H1 (cell line): Measurements from ENCODE around the gene SLC8B1. TPM values are rescaled to one million over a fixed set of nuclear protein-coding genes. Genes with fewer than 3 reads are reported as not detected.

Experiments used
- KDM5A ChIP-seq: fragments of 200-600 bp; IDR thresholded peaks from 2 replicates; pipeline ENCODE4 v1.7.1; 2012; ENCODE audit warnings: mild to moderate bottlenecking, low read length, inconsistent platforms, mixed read lengths
- SAP30 ChIP-seq: fragments of 300-600 bp; sonication (generic); IDR thresholded peaks from 2 replicates; pipeline ENCODE4 v1.7.1; 2012; ENCODE audit warnings: low read length, moderate library complexity, mild to moderate bottlenecking, inconsistent platforms; ENCODE audit not compliant: insufficient read depth, insufficient replicate concordance
- polyA plus RNA-seq, 7 experiments: library from polyadenylated mRNA; depleted of rRNA in 3 of 7; stranded (reverse) in 5 of 7; unstranded in 2 of 7; fragments of >200 nt in 5 of 7; fragments of 200-250 nt in 2 of 7; gene quantifications; 1 replicate in 5 of 7; 2 replicates in 1 of 7; 4 replicates in 1 of 7; pipeline versions ENCODE4 v1.2.1 to v1.2.3, GENCODE V29; 2011 to 2013; ENCODE audit warnings: missing spikeins in 2 of 7, mixed read lengths in 2 of 7
- total RNA-seq: library from RNA; stranded (reverse); fragmentation: NEBNext Ultra II Directional; extraction: Animal tissue kit (Norgen Biotek cat#: 25700); gene quantifications from 2 replicates; pipeline ENCODE4 v1.2.1, GENCODE V29; 2021
- TF ChIP-seq, protein P1 (sequence below): IDR thresholded peaks from 2 replicates; pipeline ENCODE4 v1.6.1; 2011; ENCODE audit warnings: low read length, improper control_type of control experiment

The SLC8B1 gene
- total and polyA plus RNA-seq, 2 of the 8 experiments (the other 6 are each of a cell fraction or from before 2014, with no cell fraction given), result 11.2 to 19.1 TPM

DNA sequence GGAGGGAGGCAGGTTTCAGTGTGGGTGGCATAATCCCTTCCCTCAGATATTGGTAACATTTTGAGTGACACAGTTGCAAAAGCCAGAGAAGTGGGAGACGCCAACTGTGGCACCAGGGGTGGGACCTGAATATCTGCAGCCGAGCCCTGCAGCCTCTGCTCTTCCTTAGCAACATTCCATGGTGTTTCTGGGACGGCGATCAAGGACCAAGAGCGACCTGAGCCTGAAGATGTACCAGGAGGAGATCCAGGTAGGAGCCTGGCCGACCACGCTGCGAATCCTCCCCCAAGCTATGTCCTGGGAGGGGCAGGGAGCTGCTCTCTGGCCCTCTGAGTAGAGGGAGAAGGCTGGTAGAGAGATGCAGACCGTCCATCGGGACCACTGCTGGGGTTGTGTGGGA lies 41.8 kb downstream of the SLC8B1 start (continued):
- TF ChIP-seq, protein P1, sequence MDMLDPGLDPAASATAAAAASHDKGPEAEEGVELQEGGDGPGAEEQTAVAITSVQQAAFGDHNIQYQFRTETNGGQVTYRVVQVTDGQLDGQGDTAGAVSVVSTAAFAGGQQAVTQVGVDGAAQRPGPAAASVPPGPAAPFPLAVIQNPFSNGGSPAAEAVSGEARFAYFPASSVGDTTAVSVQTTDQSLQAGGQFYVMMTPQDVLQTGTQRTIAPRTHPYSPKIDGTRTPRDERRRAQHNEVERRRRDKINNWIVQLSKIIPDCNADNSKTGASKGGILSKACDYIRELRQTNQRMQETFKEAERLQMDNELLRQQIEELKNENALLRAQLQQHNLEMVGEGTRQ, result no peak
- TF ChIP-seq KDM5A (no peak), SAP30 (no peak)
